ENCODE results near the gene VPS25.
"Not testable (repeated sequence)": the region's sequence is repeated elsewhere in the genome, so short reads cannot be mapped to it uniquely, and the experiment has no call there.

The VPS25 gene

DNA sequence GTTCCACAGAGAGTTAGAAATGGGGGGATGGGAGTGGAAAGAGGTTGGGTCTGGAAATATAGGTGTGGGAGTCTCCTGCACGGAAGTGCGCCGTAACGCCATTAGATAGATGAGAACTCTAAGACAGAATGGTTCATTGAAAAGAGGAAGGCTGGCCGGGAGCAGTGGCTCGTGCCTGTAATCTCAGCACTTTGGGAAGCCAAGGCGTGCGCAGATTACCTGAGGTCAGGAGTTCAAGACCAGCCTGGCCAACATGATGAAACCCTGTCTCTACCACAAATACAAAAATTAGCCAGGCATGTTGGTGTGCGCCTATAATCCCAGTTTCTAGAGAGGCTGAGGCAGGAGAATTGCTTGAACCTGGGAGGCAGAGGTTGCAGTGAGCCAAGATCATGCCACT, 5.2 kb upstream of the VPS25 start:
- not testable (repeated sequence) for DNase-seq (ENCODE audit: low read depth)

- not testable (repeated sequence) for DNase-seq (ENCODE audit: low read depth)
These were observed 3.3 kb upstream of the VPS25 start for GRCh38 chr17:42769964-42770363.

GRCh38 chr17:42772945-42773289, 332 bp upstream of the VPS25 start:
- DNase-seq (ENCODE audit: low read depth), result no peak

- no peak for DNase-seq (ENCODE audit: low read depth)
These were observed 957 bp downstream of the VPS25 start for GRCh38 chr17:42774066-42774745.

DNA sequence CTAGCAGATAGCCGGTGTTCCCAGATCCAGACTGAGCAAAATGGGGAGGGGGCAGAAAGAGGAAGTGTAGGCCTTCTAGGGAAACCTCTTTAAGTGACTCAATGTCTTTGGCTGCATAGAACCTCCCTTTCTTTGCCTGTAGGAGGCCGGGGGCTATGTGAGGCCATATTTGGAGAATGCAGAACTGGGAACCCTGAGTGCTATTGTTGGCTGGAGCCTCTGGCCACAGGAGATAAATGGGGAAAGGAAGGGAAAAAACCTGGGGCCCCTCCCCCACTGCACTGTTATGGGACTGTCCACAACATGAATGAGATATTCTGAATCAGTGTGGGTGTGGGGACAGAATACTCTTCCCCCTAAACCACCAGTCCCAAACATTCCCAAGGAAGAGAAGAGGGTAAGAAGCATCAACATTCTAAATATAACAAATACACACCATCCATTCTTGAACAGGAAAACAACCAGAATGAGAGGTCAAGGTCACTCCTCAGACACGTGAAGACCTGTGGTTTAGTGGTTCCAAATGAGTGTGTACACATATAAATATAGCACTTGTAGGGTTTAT, 2.4 kb downstream of the VPS25 start:
- no peak for DNase-seq (ENCODE audit: low read depth)

DNA sequence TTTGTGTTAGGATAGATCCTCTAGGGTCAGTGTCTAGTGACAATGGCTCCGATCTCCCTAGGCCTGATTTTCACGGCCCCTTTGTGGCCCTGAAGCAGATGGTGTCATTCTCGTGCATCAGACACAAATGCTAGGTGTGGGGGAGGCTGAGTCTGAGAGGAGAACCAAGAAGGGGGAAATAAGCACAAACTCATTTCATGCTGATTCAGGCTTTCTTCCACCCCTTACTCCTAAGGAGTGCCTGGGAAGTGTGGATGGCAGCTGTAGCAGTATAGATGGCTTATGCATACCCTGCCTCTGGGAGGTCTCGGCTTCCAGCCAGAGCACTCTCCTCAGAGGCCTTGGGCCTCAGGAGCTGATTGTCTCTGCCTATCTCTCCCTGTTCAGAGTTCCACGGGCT, 5.3 kb downstream of the VPS25 start:
- no peak for DNase-seq (ENCODE audit: low read depth)

DNA sequence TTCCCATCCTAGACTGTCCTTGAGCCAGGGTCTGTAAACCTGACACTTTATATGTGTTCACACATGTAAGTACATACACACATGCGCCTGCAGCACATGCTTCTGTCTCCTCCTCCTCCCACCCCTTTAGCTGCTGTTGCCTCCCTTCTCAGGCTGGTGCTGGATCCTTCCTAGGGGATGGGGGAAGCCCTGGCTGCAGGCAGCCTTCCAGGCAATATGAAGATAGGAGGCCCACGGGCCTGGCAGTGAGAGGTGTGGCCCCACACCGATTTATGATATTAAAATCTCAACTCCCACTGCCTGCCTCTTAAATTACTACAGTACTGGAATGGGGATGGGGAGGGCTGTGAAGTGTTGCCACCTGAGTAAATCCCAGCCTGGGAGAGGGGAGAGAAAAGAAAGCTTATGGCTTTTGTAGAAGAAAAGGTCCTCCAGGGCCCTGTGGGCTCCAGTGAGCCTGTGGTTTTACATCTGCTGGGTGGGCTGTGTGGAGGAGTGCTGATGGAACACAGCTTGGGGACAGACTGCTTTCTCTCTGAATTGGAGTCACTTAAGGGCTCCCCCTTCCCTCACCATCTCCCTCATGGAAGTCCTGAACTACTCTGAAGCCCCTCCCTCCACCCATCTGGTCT, 6.2 kb downstream of the VPS25 start:
- DNase-seq (ENCODE audit: low read depth), result no peak

DNA sequence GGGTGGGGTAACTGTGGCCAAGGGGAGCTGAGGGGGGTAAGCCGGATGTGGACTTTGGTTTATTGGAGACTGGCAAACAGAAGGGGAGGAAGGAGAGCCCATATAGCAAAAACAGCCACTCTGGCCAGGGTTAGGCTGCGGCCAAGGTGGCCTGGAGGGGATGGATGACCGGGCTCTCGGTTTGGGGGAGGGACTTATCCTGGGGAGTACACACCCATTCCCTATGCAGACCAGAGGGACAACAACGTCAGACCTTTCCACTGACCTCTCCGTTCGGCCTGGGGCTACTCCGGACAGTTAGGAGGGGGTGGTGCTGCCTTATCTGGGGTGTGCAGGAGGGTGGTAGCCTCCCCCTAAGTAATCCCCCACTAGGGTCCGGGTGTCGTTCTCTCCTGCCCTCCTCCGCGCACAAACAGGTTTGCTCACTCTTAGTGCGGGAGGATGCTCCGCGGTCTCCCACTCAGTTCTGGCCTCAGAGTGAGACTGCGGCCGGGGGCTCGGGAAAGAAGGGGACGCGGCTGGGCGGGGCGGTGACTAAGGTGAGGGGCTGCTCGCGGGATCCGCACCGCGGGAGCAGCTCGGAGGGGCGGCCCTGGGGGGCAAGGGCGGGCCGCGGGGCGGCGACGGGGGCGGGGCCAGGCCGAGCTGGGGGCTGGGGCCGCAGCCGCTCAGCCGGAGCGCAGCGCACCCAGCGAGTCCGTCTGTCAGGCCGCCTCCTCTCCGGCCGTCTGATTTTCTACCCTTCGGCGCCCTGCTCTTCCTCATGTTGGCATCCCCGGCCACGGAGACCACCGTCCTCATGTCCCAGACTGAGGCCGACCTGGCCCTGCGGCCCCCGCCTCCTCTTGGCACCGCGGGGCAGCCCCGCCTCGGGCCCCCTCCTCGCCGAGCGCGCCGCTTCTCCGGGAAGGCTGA, 6.9 kb downstream of the VPS25 start, which contains the start of gene WNK4:
WNK4 (plus strand) TSS at position 675 of the 915 bp plus-strand sequence; CDS start at position 764, 89 bp downstream.
- DNase-seq (ENCODE audit: low read depth), result no peak

- DNase-seq (ENCODE audit: low read depth), result no peak
These were observed 7.8 kb downstream of the VPS25 start for GRCh38 chr17:42780851-42781638.

DNA sequence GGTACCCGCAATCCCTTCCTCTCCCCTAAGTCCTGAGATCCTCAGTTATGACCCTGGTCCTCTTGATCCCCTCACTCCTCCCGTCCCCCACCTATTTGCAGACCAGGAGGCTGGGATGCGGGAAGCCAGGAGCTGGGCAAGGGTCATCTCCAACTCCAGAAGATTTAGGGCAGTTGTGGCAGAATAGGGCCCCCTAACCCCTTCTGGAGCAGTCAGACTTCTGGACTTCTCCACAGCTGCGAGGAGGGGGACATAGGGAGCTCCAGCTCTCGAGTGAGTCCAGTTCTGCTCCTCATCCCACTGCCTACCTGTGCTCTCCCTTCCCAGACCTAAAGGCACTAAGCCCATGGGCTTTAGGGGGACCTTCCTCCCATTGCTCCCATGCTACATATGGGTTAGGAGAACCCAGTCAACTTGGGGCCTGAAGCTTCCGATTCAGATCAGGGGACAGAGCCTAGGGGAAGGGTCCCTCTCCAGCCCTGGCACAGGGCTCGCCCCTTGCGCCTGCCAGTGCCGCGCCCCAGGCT, 8.5 kb downstream of the VPS25 start:
- DNase-seq (ENCODE audit: low read depth), result no peak

DNA sequence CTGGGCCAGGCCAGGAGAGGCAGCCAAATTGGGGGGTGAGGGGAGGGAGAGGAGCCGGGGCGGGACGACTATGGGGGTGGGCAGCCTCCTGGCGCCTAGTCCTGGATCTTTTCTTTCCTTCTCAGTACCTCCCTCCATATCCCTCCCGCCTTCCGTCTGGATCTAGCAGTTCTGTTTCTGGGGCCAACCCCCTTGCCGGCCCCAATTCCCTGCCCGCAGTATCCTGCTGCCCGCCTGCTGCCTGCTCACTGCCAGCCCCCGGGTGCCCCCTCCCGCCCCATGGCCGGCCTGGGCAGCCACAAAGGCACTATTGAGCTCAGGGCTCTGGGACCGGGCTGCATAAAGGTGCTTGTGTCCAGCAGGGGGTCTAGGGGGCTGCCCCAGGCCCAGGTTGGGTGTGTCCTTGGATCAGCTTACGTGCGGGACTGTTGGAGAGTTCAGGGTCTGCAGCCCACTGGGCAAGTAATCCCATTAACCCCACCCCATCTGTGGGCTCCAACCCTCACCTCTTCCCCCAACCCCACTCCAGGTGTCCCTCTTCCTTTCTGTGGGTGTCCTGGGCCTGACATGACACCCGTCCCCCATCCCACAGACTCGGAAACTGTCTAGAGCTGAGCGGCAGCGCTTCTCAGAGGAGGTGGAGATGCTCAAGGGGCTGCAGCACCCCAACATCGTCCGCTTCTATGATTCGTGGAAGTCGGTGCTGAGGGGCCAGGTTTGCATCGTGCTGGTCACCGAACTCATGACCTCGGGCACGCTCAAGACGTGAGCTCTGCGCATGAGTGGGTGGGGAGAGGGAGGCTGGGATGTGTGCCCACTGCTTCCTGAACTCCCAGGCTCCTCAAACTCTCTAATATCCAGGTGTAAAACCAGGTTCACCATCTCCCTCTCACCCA, 9.2 kb downstream of the VPS25 start:
- DNase-seq (ENCODE audit: low read depth), result no peak

GRCh38 chr17:42783062-42783790, 10.0 kb downstream of the VPS25 start:
- DNase-seq (ENCODE audit: low read depth), result no peak

DNA sequence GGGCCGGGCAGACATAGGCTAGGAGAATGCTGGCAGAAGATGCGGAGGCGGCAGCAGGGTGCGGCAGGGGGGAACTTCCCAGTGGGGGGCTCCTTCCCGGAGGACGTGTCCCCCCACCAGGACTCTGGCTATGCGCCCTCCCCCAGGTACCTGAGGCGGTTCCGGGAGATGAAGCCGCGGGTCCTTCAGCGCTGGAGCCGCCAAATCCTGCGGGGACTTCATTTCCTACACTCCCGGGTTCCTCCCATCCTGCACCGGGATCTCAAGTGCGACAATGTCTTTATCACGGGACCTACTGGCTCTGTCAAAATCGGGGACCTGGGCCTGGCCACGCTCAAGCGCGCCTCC, 10.5 kb downstream of the VPS25 start:
- DNase-seq (ENCODE audit: low read depth), result no peak

GRCh38 chr17:42784409-42784808, 11.2 kb downstream of the VPS25 start:
- no peak for DNase-seq (ENCODE audit: low read depth)

GRCh38 chr17:42784811-42785592, 11.8 kb downstream of the VPS25 start:
- DNase-seq (ENCODE audit: low read depth), result no peak

DNA sequence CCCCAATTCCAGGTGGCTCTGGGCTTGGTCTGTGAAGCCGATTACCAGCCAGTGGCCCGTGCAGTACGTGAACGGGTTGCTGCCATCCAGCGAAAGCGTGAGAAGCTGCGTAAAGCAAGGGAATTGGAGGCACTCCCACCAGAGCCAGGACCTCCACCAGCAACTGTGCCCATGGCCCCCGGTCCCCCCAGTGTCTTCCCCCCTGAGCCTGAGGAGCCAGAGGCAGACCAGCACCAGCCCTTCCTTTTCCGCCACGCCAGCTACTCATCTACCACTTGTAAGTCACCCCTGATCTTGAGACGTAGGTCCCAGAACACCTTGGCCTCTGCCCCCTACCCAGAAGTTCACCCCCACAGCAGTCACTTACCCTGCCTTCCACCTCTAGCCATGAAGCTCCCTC, 14.0 kb downstream of the VPS25 start:
- DNase-seq (ENCODE audit: low read depth), result no peak

DNA sequence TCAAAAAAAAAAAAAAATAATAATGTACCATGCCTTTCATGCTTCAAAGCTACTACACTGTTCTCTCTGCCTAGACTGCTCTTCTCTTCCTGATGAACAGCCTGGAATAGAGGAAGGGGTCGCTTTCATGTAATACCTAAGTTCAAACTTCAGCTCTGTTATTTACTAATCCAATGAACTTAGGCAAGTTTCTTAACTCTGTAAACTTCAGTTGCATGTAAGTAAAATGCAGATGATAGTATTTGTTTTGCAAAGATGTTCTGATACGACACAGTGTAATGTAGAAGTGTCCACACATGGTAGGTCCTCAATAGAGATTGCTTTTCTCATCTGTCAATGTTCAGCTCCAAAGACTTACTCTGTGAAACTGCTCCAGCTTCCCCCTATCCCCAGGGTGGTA, 18.7 kb downstream of the VPS25 start:
- DNase-seq (ENCODE audit: low read depth), result no peak

- DNase-seq (ENCODE audit: low read depth), result no peak
These were observed 19.3 kb downstream of the VPS25 start for GRCh38 chr17:42792545-42792944.

GRCh38 chr17:42795061-42795460, 21.8 kb downstream of the VPS25 start:
- DNase-seq (ENCODE audit: low read depth), result no peak
